A673 (cell line): ENCODE results near the gene NDUFA13. TPM values are rescaled to one million over a fixed set of nuclear protein-coding genes. Genes with fewer than 3 reads are reported as not detected.

ENCODE experiments used
- BruUV-seq: library from RNA; stranded (reverse); fragments of 400-500 nt; replicated peaks from 2 replicates; lab custom pipeline; 2021; lab: Mats Ljungman, UMichigan
- CTCF ChIA-PET: fragments of 300-600 bp; sonication (Branson Sonifier 250); formaldehyde crosslinking; loops from one replicate; lab custom pipeline; 2022; ENCODE audit warnings: antibody characterized with exemption; lab: Charles Lee
- POLR2A ChIA-PET: fragments of 300-600 bp; sonication (Branson Sonifier 250); formaldehyde crosslinking; loops from one replicate; lab custom pipeline; 2022; ENCODE audit warnings: antibody characterized with exemption; ENCODE audit not compliant: low non-redundant PET; lab: Charles Lee
- DNase-seq: peaks from one replicate; pipeline ENCODE4 v3.0.0-alpha.2; 2015; ENCODE audit warnings: low spot score
- H3K27ac ChIP-seq: fragments of 200-600 bp; sonication (generic); 2 replicates; pipeline ENCODE4 v1.5.1; 2016; ENCODE audit warnings: mixed run types, low read depth, mild to moderate bottlenecking, mixed read lengths, antibody characterized with exemption, low read length; ENCODE audit not compliant: poor library complexity, severe bottlenecking
- H3K27me3 ChIP-seq: fragments of 200-600 bp; sonication (generic); replicated peaks from 2 replicates; pipeline ENCODE4 v1.6.1; 2017; ENCODE audit warnings: mixed run types, low read depth, mild to moderate bottlenecking, mixed read lengths, antibody characterized with exemption, low read length; ENCODE audit not compliant: insufficient read depth, poor library complexity
- H3K36me3 ChIP-seq: fragments of 200-600 bp; sonication (generic); 2 replicates; pipeline ENCODE4 v1.6.1; 2016; ENCODE audit warnings: mixed run types, mild to moderate bottlenecking, mixed read lengths, antibody characterized with exemption, low read length; ENCODE audit not compliant: insufficient read depth, poor library complexity, severe bottlenecking
- H3K4me1 ChIP-seq: fragments of 200-600 bp; sonication (generic); 2 replicates; pipeline ENCODE4 v1.6.1; 2017; ENCODE audit warnings: mixed run types, mild to moderate bottlenecking, mixed read lengths, antibody characterized with exemption, low read length; ENCODE audit not compliant: insufficient read depth, poor library complexity, severe bottlenecking
- H3K4me3 ChIP-seq: fragments of 200-600 bp; sonication (generic); 2 replicates; pipeline ENCODE4 v1.5.1; 2016; ENCODE audit warnings: low read depth, mixed run types, mild to moderate bottlenecking, mixed read lengths, low read length; ENCODE audit not compliant: poor library complexity, severe bottlenecking
- H3K9me3 ChIP-seq: fragments of 200-600 bp; sonication (generic); 2 replicates; pipeline ENCODE4 v1.6.1; 2016; ENCODE audit warnings: mixed run types, low read depth, mild to moderate bottlenecking, mixed read lengths, antibody characterized with exemption, low read length; ENCODE audit not compliant: poor library complexity, severe bottlenecking
- CTCF ChIP-seq: fragments of 300-800, 200-600 bp; sonication (generic); conservative IDR thresholded peaks from 2 replicates; pipeline ENCODE4 v1.5.1; 2017; ENCODE audit warnings: low read depth, mild to moderate bottlenecking, antibody characterized with exemption, low read length, moderate library complexity, mixed read lengths
- EZH2 ChIP-seq: fragments of 200-600 bp; sonication (generic); IDR thresholded peaks from 2 replicates; pipeline ENCODE4 v1.6.1; 2017; ENCODE audit warnings: borderline replicate concordance, low read depth, mild to moderate bottlenecking, mixed read lengths, antibody characterized with exemption, low read length; ENCODE audit not compliant: poor library complexity, severe bottlenecking
- intact Hi-C: fragments of 100-400 bp; cut with micrococcal nuclease; formaldehyde crosslinking; loops from one replicate; pipeline ENCODE4 v1.10.0; 2022; ENCODE audit not compliant: unreplicated experiment
- total RNA-seq: library from RNA; stranded (reverse); gene quantifications from 2 replicates; pipeline ENCODE4 v1.2.3, GENCODE V29; 2021

NDUFA13 gene
- total RNA-seq, 1 experiment from 2014 or later: 431 TPM

GRCh38 chr19:19530889-19531288, 14.9 kb downstream of the NDUFA13 start:
- intact Hi-C loops: no loop called here
- Histone ChIP-seq H3K9me3 (no peaks in the 10 kb centered on the region), H3K4me1 (no peaks in the 10 kb centered on the region), H3K27ac (no peak overlapping the region), H3K27me3 (no peaks in the 10 kb centered on the region), H3K4me3 (no peak overlapping the region), H3K36me3 (peaks cover 8% of the 10 kb centered on the region)
- DNase-seq: no peak
- TF ChIP-seq CTCF (no peak), EZH2 (no peak)
- POLR2A ChIA-PET: interaction anchor here (0.6 kb wide), 1 partner anchor 553 kb away, joined by 19 read pairs; no protein-coding TSS in a partner anchor
- no TSS peak for BruUV-seq
- CTCF ChIA-PET: interaction anchor here (0.6 kb wide), 2 partner anchors 15 to 1614 kb away, joined by 3 read pairs; partner anchors contain the start of gene NDUFA13

GRCh38 chr19:19531951-19532805, 16.2 kb downstream of the NDUFA13 start:
- ChIA-PET POLR2A (interaction anchor here (0.5 to 0.6 kb wide), 2 partner anchors 130 to 1096 kb away, joined by 4 to 8 read pairs; no protein-coding TSS in a partner anchor), CTCF (interaction anchor here (0.7 to 1.2 kb wide), 5 partner anchors 19 to 104 kb away, joined by 3 to 5 read pairs (median 4); no protein-coding TSS in a partner anchor)
- DNase-seq: peak; percentile 84
- Histone ChIP-seq H3K4me3 (no peak overlapping the region), H3K4me1 (no peaks in the 10 kb centered on the region), H3K27ac (no peak overlapping the region), H3K27me3 (no peaks in the 10 kb centered on the region), H3K36me3 (peaks cover 2% of the 10 kb centered on the region), H3K9me3 (no peaks in the 10 kb centered on the region)
- BruUV-seq: TSS peak; percentile 11
- intact Hi-C loops: loop anchor here (1.0 to 2.0 kb wide), 2 partner anchors 111 to 427 kb away; partner anchors contain the start of gene GMIP
- TF ChIP-seq CTCF (peak; percentile 98), EZH2 (no peak)

- POLR2A ChIA-PET: interaction anchor here (0.5 kb wide), 1 partner anchor 1097 kb away, joined by 4 read pairs; no protein-coding TSS in a partner anchor
- H3K4me1 ChIP-seq: peaks cover 2% of the 10 kb centered on the region
- TF ChIP-seq EZH2: no peak
- no peak for TF ChIP-seq CTCF
- H3K27ac ChIP-seq: no peak overlapping the region
- CTCF ChIA-PET: interaction anchor here (1.1 to 1.2 kb wide), 3 partner anchors 20 to 103 kb away, joined by 3 to 5 read pairs (median 4); no protein-coding TSS in a partner anchor
- DNase-seq: no peak
- no peak overlapping the region for H3K4me3 ChIP-seq
- no peaks in the 10 kb centered on the region for H3K36me3 ChIP-seq
- no TSS peak for BruUV-seq
- H3K27me3 ChIP-seq: no peaks in the 10 kb centered on the region
- intact Hi-C loops: loop anchor here (1.0 to 2.0 kb wide), 2 partner anchors 110 to 426 kb away; partner anchors contain the start of gene GMIP
- H3K9me3 ChIP-seq: no peaks in the 10 kb centered on the region
Observed at GRCh38 chr19:19532806-19533701, 17.0 kb downstream of the NDUFA13 start.
